ENCODE results near the gene DCAKD.

DCAKD gene

DNA sequence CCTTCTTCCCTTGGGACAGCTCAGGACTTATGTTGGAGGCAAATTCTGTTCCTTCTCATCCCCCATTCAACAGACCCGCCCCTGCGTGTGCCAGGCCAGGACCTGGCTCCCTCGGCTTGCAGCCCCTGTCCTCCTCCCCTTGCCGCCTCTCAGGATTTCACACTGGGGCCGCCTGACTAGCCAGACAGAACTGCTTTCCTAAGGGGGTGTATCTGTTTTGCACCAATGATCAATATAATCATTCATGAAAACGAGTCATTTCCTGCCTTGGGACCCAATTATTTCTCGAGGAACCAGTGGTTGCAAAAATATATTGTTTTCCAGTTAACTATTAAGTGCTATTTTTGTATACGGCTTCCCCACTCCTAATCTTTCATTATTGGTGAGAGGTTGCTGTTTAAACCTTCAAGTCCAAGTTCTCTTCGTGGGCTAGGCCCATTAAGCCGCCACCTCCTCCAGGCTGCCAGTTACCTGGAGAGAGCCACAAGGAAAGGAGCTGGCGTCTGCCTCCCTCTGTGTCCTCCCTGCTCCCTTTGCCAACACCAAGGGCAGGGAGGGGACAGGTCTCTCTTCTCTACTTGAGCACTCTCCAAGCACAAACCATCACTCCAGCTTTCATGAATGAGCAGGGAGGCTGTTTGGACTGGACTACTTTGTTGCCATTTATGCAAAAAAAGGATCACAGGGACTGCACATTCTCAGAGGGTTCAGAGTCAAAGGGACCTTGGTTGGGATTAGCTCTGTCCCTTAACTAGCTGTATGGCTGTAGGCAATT is 8.9 kb downstream of the DCAKD start:
- H3K4me1 ChIP-seq (ENCODE audit: control insufficient read depth in 1 of 2, insufficient read depth in 2 of 2, low read length in 2 of 2), result peaks cover 3 to 33% of the 10 kb centered on the region in 2 donors
- no peak overlapping the region for H3K4me3 ChIP-seq (ENCODE audit: low read depth in 1 of 2, low read length in 2 of 2)
- H3K9me3 ChIP-seq (ENCODE audit: control insufficient read depth in 1 of 2, low read length in 2 of 2), result no peaks in the 10 kb centered on the region
- H3K27ac ChIP-seq (ENCODE audit: low read length), result no peak overlapping the region
- no peaks in the 10 kb centered on the region for H3K27me3 ChIP-seq (ENCODE audit: low read depth, low read length)
- H3K36me3 ChIP-seq (ENCODE audit: control insufficient read depth in 1 of 2, insufficient read depth in 2 of 2, low read length in 2 of 2), result no peaks in the 10 kb centered on the region

- Histone ChIP-seq H3K4me1 (ENCODE audit: control insufficient read depth in 1 of 2, insufficient read depth in 2 of 2, low read length in 2 of 2) (peaks cover 3 to 33% of the 10 kb centered on the region in 2 donors), H3K27ac (ENCODE audit: low read length) (no peak overlapping the region), H3K9me3 (ENCODE audit: control insufficient read depth in 1 of 2, low read length in 2 of 2) (no peaks in the 10 kb centered on the region), H3K27me3 (ENCODE audit: low read depth, low read length) (no peaks in the 10 kb centered on the region), H3K4me3 (ENCODE audit: low read depth in 1 of 2, low read length in 2 of 2) (no peak overlapping the region), H3K36me3 (ENCODE audit: control insufficient read depth in 1 of 2, insufficient read depth in 2 of 2, low read length in 2 of 2) (no peaks in the 10 kb centered on the region)
These were observed 11.0 kb downstream of the DCAKD start for GRCh38 chr17:45040459-45040858.

DNA sequence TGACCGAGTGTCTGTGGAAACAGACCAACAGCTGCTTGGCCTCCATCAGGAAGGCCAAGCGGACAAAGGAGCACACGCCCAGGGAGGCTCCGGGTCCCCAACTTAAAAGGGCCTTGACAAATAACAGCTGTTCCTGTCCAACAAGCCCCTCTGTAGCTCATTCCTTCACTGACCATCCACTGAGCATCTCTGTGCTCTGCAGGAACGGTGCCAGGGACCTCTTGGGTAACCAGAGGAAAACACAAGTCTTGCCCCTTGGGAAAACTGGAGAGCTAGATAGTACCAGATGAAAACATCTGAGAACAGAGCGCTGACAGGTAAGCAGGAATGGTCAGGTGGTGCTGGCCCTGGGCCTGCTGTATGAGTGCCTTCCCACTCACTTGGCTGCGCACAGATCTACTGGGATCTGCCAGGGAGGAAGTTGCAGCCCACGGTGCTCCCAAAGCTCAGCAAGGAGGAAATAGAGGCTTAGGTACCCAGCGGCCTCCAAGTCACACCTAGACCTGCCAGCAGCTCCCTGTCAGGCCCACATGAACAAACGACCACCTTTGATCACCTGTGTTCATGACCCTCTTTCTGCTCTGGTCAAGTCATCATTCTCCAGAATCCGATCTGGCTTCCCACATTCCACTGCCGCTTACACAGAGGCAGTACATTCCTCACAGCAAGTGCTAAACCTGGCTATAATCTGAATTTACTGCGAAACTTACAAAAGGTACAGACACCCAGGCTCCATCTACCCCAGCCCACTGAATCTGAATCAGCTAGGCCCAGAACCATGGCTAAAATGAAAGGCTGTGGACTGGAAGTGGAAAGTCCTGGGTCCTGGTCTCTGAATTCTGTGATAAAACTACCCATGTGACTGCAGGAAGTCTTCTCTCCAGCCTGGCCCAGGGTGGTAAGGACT is 12.5 kb downstream of the DCAKD start:
- H3K27me3 ChIP-seq (ENCODE audit: low read depth, low read length), result no peaks in the 10 kb centered on the region
- H3K27ac ChIP-seq (ENCODE audit: low read length), result no peak overlapping the region
- peaks cover 4 to 9% of the 10 kb centered on the region in 2 donors for H3K36me3 ChIP-seq (ENCODE audit: control insufficient read depth in 1 of 2, insufficient read depth in 2 of 2, low read length in 2 of 2)
- H3K4me3 ChIP-seq (ENCODE audit: low read depth in 1 of 2, low read length in 2 of 2), result no peak overlapping the region
- peaks cover 3 to 30% of the 10 kb centered on the region in 2 donors for H3K4me1 ChIP-seq (ENCODE audit: control insufficient read depth in 1 of 2, insufficient read depth in 2 of 2, low read length in 2 of 2)
- H3K9me3 ChIP-seq (ENCODE audit: control insufficient read depth in 1 of 2, low read length in 2 of 2), result no peaks in the 10 kb centered on the region

GRCh38 chr17:45036691-45037090 is 14.7 kb downstream of the DCAKD start:
- Histone ChIP-seq H3K36me3 (ENCODE audit: control insufficient read depth in 1 of 2, insufficient read depth in 2 of 2, low read length in 2 of 2) (peaks cover 8 to 30% of the 10 kb centered on the region in 2 donors), H3K9me3 (ENCODE audit: control insufficient read depth in 1 of 2, low read length in 2 of 2) (no peaks in the 10 kb centered on the region), H3K4me1 (ENCODE audit: control insufficient read depth in 1 of 2, insufficient read depth in 2 of 2, low read length in 2 of 2) (peaks cover 3 to 23% of the 10 kb centered on the region in 2 donors), H3K27ac (ENCODE audit: low read length) (no peak overlapping the region), H3K27me3 (ENCODE audit: low read depth, low read length) (no peaks in the 10 kb centered on the region), H3K4me3 (ENCODE audit: low read depth in 1 of 2, low read length in 2 of 2) (no peak overlapping the region)

DNA sequence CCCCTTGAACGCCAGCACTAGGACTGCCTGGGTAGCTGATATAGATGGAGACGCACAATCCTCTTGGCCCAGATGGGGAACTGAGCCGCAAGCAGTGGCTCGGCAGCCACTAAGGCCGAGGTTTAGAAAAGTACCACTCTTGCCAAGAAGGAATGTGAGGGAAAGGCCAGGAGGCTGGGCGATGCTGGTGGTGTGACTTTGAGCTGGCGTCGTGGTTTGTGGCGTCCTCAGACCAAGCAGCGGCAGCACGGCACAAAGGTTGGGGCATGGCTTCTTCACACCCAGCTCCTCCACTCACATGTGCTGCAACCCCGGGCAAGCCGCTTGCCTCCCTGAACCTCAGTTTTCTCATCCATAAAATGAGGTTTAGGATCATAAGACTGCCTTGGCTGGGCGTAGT is 15.6 kb downstream of the DCAKD start:
- peaks cover 8 to 38% of the 10 kb centered on the region in 2 donors for H3K36me3 ChIP-seq (ENCODE audit: control insufficient read depth in 1 of 2, insufficient read depth in 2 of 2, low read length in 2 of 2)
- H3K27ac ChIP-seq (ENCODE audit: low read length), result no peak overlapping the region
- no peak overlapping the region for H3K4me3 ChIP-seq (ENCODE audit: low read depth in 1 of 2, low read length in 2 of 2)
- H3K9me3 ChIP-seq (ENCODE audit: control insufficient read depth in 1 of 2, low read length in 2 of 2), result no peaks in the 10 kb centered on the region
- H3K4me1 ChIP-seq (ENCODE audit: control insufficient read depth in 1 of 2, insufficient read depth in 2 of 2, low read length in 2 of 2), result peaks cover 3 to 20% of the 10 kb centered on the region in 2 donors
- H3K27me3 ChIP-seq (ENCODE audit: low read depth, low read length), result no peaks in the 10 kb centered on the region

- Histone ChIP-seq H3K4me3 (ENCODE audit: low read depth in 1 of 2, low read length in 2 of 2) (no peak overlapping the region), H3K4me1 (ENCODE audit: control insufficient read depth in 1 of 2, insufficient read depth in 2 of 2, low read length in 2 of 2) (peaks cover 3 to 12% of the 10 kb centered on the region in 2 donors), H3K9me3 (ENCODE audit: control insufficient read depth in 1 of 2, low read length in 2 of 2) (no peaks in the 10 kb centered on the region), H3K27me3 (ENCODE audit: low read depth, low read length) (no peaks in the 10 kb centered on the region), H3K27ac (ENCODE audit: low read length) (no peak overlapping the region), H3K36me3 (ENCODE audit: control insufficient read depth in 1 of 2, insufficient read depth in 2 of 2, low read length in 2 of 2) (peaks cover 15 to 50% of the 10 kb centered on the region in 2 donors)
These were observed 16.8 kb downstream of the DCAKD start for GRCh38 chr17:45034599-45034998.

DNA sequence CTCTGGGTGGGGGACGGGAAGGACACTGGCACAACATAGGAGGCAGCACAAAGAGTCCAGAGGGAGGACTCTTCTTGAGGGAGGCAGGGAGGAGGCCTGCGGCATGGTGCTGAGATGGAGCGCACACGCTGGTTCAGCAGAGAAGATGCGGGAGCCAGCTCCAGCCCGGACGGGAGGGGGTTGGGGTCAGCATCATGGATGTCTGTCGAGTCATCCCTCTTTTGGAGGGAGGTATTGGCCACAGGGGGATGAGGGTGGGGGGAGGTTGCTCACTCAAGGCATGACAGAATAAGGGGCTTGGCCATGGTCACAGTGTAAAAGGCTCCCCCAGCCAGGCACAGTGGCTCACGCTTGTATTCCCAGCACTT is 19.3 kb downstream of the DCAKD start:
- peaks cover 15 to 63% of the 10 kb centered on the region in 2 donors for H3K36me3 ChIP-seq (ENCODE audit: control insufficient read depth in 1 of 2, insufficient read depth in 2 of 2, low read length in 2 of 2)
- no peaks in the 10 kb centered on the region for H3K9me3 ChIP-seq (ENCODE audit: control insufficient read depth in 1 of 2, low read length in 2 of 2)
- no peaks in the 10 kb centered on the region for H3K27me3 ChIP-seq (ENCODE audit: low read depth, low read length)
- no peak overlapping the region for H3K27ac ChIP-seq (ENCODE audit: low read length)
- H3K4me3 ChIP-seq (ENCODE audit: low read depth in 1 of 2, low read length in 2 of 2), result no peak overlapping the region
- no peaks in the 10 kb centered on the region for H3K4me1 ChIP-seq (ENCODE audit: control insufficient read depth in 1 of 2, insufficient read depth in 2 of 2, low read length in 2 of 2)

DNA sequence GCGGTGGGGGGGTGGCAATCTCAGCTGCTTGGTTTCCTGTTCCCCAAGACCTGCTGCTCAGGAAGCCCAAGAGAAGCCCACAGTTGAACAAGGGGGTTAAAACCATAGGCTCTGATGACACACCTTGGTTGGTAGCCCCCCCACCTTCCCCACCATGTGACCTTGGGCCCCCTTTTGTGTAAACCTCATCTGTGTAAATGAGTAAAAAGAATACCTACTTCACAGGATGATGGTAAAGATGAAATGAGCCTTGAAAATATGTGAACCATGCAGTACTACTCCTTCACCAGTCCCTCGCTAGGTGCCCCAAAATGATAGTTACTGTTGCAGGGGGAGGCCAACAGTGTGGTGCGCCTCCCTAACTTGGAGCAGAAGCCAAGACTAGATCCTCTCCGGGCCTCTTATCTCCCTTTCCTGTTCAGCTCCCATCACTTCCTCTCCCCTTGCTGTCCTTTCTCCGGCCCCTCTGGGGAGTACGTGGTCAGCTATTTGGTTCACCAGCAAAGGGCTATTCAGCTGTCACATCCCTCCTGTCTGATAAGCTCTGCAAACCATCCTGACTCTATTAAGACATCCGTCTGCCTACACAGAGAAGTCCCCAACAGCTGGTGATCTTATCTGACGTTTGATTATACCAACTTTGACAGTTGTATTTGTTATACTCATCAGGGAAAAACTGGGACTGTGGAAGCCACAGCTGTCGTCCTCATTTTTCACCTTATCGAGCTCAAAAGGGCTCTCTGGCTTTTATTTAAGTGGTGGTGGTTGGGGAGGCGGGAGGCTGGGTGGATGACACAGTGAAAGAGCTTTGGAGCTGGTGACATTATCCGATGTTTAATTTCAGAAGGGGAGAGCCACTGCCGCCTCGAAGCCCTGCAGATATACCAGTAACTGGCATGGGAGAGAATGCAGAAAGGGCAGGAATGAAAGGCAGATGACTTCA is 19.9 kb downstream of the DCAKD start:
- H3K27me3 ChIP-seq (ENCODE audit: low read depth, low read length), result no peaks in the 10 kb centered on the region
- no peak overlapping the region for H3K27ac ChIP-seq (ENCODE audit: low read length)
- H3K36me3 ChIP-seq (ENCODE audit: control insufficient read depth in 1 of 2, insufficient read depth in 2 of 2, low read length in 2 of 2), result peaks cover 15 to 65% of the 10 kb centered on the region in 2 donors
- H3K4me1 ChIP-seq (ENCODE audit: control insufficient read depth in 1 of 2, insufficient read depth in 2 of 2, low read length in 2 of 2), result no peaks in the 10 kb centered on the region
- H3K9me3 ChIP-seq (ENCODE audit: control insufficient read depth in 1 of 2, low read length in 2 of 2), result no peaks in the 10 kb centered on the region
- H3K4me3 ChIP-seq (ENCODE audit: low read depth in 1 of 2, low read length in 2 of 2), result no peak overlapping the region

- no peak overlapping the region for H3K27ac ChIP-seq (ENCODE audit: low read length)
- no peaks in the 10 kb centered on the region for H3K9me3 ChIP-seq (ENCODE audit: control insufficient read depth in 1 of 2, low read length in 2 of 2)
- H3K4me3 ChIP-seq (ENCODE audit: low read depth in 1 of 2, low read length in 2 of 2), result no peak overlapping the region
- H3K36me3 ChIP-seq (ENCODE audit: control insufficient read depth in 1 of 2, insufficient read depth in 2 of 2, low read length in 2 of 2), result peaks cover 15 to 65% of the 10 kb centered on the region in 2 donors
- H3K4me1 ChIP-seq (ENCODE audit: control insufficient read depth in 1 of 2, insufficient read depth in 2 of 2, low read length in 2 of 2), result no peaks in the 10 kb centered on the region
- no peaks in the 10 kb centered on the region for H3K27me3 ChIP-seq (ENCODE audit: low read depth, low read length)
These were observed 20.7 kb downstream of the DCAKD start for GRCh38 chr17:45030733-45031132.

DNA sequence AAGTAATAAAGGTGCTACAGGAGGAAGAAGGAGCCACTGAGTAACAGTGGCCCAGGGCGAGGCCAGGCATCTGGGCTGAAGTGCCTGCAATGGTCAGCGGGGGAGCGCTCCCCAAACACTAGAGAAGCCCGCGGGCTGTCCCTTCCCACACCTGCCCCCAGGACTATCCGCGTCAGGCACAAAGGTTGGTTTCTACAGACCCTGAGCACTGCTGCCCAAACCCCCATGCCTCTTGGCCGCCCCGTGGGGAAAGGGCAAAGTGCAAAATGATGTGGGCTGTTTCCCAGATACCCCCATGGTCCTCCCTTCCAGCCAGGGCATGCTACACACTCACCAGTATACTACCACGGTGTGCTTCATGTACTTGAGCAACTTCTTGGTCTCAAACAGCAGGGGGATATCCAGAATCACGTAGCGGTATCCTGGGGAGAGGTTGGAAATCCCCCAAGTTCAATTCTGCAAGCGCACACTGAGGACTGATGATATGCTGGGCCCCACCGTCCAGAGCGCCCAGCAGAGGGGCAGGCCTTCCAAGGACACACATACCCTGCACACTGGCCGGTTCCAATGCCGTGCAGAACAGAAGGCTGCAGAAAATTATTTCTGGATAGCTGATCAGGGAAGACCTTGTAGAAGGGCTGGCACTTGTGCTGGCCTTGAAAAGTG is 21.5 kb downstream of the DCAKD start:
- Histone ChIP-seq H3K36me3 (ENCODE audit: control insufficient read depth in 1 of 2, insufficient read depth in 2 of 2, low read length in 2 of 2) (peaks cover 15 to 64% of the 10 kb centered on the region in 2 donors), H3K27me3 (ENCODE audit: low read depth, low read length) (no peaks in the 10 kb centered on the region), H3K9me3 (ENCODE audit: control insufficient read depth in 1 of 2, low read length in 2 of 2) (no peaks in the 10 kb centered on the region), H3K4me1 (ENCODE audit: control insufficient read depth in 1 of 2, insufficient read depth in 2 of 2, low read length in 2 of 2) (no peaks in the 10 kb centered on the region), H3K4me3 (ENCODE audit: low read depth in 1 of 2, low read length in 2 of 2) (no peak overlapping the region), H3K27ac (ENCODE audit: low read length) (no peak overlapping the region)
